Activated CD4-positive, alpha-beta T cell treated with anti-CD3 and anti-CD28 coated beads, Interleukin-2, amount 50 U/mL, for 4 hours (primary cell): ENCODE measurements around the gene GPT2.
A peak's percentile ranks its signal among the peaks of the same experiment; 100 is the strongest.

Experiments
- DNase-seq, 2 experiments: peaks; one replicate each; pipeline ENCODE4 v3.0.0-alpha.2; 2020

GPT2 gene

GRCh38 chr16:46883690-46884512 is at the start of gene GPT2:
TSS of gene GPT2 (plus strand) at chr16:46884362. CDS start at chr16:46884716, 354 bp downstream.
- DNase-seq: peak; percentile 54 to 60

- DNase-seq: no peak
Observed at GRCh38 chr16:46836534-46837530, 47.3 kb upstream of the GPT2 start.

- no peak for DNase-seq
Observed at GRCh38 chr16:46839986-46840443, 44.1 kb upstream of the GPT2 start.

- DNase-seq: no peak
Observed at GRCh38 chr16:46842192-46842895, 41.8 kb upstream of the GPT2 start.

GRCh38 chr16:46843898-46844642 is 40.1 kb upstream of the GPT2 start:
- DNase-seq: no peak

GRCh38 chr16:46844771-46845170 is 39.4 kb upstream of the GPT2 start:
- no peak for DNase-seq

- no peak for DNase-seq
Observed at GRCh38 chr16:46845952-46846351, 38.2 kb upstream of the GPT2 start.

- no peak for DNase-seq
Observed at GRCh38 chr16:46848768-46849764, 35.1 kb upstream of the GPT2 start.

- DNase-seq: no peak
Observed at GRCh38 chr16:46850619-46851555, 33.3 kb upstream of the GPT2 start.

- no peak for DNase-seq
Observed at GRCh38 chr16:46852130-46852529, 32.0 kb upstream of the GPT2 start.

- DNase-seq: peak; percentile 50 to 51
Observed at GRCh38 chr16:46853713-46854443, 30.3 kb upstream of the GPT2 start.

GRCh38 chr16:46854846-46855245 is 29.3 kb upstream of the GPT2 start:
- DNase-seq: no peak

GRCh38 chr16:46855389-46855788 is 28.8 kb upstream of the GPT2 start:
- DNase-seq: no peak

GRCh38 chr16:46857368-46857945 is 26.7 kb upstream of the GPT2 start:
- no peak for DNase-seq

- no peak for DNase-seq
Observed at GRCh38 chr16:46858151-46858550, 26.0 kb upstream of the GPT2 start.

- no peak for DNase-seq
Observed at GRCh38 chr16:46859719-46860152, 24.4 kb upstream of the GPT2 start.

- DNase-seq: no peak
Observed at GRCh38 chr16:46862555-46863447, 21.4 kb upstream of the GPT2 start.
